SKM-1 treated with dmso at 0.1 percent for 144 hours (cell line): Measurements from ENCODE around the gene SUGCT.

Experiments used
- DNase-seq: peaks from one replicate; lab custom pipeline; 2025; ENCODE audit not compliant: unreplicated experiment; lab: John Stamatoyannopoulos, UW

SUGCT gene

DNA sequence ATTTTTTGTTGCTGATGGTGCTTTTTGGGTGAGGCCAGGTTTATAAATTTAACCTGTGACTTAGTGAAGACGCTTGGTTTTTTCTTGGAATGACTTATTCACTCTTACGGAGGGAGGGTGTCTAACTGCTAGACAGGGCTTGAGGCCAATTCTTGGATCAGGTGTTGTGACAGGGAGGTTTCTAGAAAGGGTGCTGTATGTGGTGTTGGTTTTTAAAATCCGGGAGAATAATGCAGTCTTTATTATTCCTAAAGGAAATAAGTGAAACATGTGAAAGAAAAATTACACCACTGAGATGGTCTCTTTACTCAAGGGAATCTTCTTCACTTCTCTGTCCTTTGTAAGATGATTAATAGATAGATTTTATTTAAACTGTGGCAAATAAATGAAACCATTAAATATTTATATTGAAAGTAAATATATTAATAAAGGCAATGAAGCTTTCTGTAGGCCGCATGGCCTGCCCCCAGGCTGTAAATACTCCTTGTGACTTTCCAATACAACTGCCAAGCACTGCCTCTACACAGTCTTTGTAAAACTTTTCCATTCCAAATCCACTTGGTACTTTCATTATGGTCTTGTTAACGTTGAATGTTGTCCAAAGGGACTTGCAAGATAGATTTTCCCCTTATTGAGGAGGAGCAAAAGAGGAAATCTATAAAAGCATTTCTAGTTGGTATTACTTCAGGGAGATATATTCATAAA is 323.1 kb downstream of the SUGCT start:
- DNase-seq: no peak

DNA sequence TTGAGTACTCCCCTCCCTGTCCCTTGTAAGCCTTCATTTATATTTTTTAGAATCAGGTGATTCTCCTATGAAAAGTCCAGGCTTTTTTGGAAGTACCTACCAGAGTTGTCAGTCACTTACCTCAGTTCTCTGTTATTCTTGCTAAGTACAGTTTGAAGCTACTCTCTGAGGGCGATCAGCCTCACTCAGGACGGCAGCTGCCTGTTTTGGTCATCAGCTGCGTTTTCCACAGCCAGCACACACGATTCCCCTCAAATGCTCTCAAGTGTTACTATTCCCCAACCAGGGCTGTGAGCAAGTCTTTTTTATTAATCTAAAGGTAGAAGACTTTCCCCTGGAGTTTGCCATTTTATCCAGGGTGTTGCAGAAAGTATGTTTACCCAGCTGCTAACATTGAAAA is 328.6 kb downstream of the SUGCT start:
- DNase-seq: no peak

DNA sequence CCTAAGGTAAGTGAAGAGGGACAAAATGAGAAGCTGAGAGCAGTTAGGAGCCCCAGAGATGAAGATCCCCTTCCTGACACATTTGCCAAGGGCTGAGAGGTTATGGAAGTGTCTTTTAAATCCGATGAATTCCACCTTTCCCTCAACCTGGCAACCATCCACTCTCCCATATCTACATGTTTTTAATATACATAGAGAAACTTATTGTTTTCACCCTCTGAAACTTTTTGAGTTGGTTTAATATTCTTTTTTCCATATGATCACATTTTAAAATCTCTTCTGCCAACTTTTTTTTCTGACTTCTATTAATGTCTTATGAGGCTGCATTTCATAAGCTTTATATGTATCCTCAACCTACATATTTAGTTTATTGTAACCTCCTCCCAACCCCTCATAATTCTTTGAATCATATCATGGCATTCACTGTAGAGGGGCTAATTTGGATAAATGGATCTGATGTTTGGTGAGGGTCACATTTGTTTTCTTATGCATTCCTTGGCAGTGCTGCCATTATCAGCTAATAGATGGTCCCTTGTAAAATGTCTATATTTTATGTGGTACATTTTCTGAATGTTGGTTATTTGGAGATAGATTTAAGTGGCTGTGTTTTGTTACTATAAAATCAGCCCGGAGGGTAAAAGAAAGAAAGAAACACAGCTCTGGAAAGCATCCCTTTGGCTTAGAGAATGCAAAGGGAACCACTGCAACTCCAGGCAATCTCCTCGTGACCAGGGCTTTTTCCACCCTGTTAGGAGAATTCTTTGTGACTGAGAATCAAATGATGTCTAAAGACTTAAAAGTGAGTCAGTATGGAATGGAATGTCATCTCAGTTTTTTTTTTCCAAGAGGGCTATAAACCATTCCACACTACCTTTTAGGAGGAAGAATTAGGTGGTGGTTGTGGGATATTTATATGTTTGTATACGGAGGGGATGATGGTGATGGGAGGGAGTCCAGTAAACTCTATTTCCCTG is 334.4 kb downstream of the SUGCT start:
- no peak for DNase-seq

DNA sequence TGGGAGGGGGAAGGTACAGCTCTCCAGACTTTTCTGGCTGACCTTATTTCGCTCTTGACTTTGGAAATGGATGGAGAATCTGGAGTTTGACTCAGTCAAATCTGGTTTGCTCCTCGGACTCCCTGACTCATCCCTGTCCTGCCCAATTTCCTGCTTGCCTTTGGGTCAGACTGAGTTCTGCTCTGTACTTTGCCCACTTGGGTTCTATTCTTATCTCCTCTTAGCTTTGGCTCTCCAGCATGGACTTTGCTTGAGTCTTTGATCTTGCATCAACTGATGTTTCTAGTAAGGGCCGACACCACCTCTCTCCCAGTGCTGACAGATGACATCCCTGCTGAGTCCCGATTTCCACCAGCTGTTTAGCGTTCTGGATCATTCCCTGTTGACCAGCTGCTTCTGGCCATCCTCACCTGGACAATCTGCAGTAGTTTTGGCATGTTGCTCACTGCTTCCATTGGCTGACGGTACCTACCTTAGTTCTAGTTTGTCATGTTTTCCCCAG is 335.3 kb downstream of the SUGCT start:
- DNase-seq: no peak

GRCh38 chr7:40470817-40471216 is 336.0 kb downstream of the SUGCT start:
- DNase-seq: no peak

- no peak for DNase-seq
These were observed 337.1 kb downstream of the SUGCT start for GRCh38 chr7:40471891-40472290.

DNA sequence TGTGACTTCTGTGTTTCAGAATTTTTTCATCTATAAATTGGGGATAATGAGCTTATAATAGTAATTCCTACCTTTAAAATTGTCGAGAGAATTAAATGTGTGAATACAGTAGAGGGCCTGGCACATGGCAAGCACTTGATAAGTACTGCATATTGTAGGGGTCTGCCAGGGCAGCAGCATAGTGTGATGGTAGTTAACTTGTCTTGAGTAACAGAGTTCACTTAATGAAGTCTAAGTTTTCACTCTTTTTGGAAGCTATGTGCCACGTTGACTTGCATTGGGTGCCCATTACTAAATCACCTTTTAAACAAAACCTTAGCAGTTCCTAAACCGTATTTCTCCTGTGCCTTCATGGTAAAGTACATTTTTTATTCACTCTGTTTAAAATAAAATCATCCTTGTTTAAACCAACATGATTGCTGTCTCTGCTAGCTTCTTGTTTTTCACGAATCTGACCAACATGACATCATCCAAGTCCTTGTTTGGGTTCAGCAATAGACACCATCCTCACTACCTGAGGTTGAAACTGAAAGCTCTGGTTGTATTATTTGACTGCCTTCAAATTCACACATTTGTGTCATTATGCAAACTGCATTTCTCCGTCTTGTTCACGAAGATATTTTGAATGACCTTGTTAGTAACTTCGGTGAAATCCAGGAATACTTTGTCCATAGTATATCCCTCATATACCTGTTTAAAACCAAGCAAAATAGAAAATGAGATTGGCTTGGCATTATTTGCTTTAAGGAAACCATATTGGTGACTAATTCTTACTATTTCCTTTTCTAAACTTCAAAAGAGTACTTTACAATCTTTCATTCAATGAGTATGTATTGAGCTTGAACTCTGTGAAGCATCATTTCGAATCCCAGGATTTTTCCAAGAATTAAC is 340.2 kb downstream of the SUGCT start:
- DNase-seq: no peak

DNA sequence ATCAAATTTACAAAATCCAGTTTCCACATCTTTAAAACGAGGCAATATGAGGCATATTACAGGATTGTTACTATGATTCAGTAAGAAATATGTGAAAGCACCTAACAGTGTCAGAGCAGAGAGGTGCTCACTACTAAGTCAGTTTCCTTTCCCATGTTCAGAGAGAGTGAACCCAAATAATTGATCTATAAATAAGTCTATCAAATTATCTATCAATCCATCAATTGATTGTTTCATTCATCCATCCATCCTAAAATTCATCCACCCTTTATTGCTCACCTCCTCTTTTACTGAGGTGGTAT is 340.8 kb downstream of the SUGCT start:
- no peak for DNase-seq

- DNase-seq: no peak
These were observed 342.3 kb downstream of the SUGCT start for GRCh38 chr7:40477094-40477493.

GRCh38 chr7:40482845-40483244 is 348.0 kb downstream of the SUGCT start:
- no peak for DNase-seq

GRCh38 chr7:40483630-40484029 is 348.8 kb downstream of the SUGCT start:
- DNase-seq: no peak

- no peak for DNase-seq
These were observed 355.2 kb downstream of the SUGCT start for GRCh38 chr7:40489844-40490602.

DNA sequence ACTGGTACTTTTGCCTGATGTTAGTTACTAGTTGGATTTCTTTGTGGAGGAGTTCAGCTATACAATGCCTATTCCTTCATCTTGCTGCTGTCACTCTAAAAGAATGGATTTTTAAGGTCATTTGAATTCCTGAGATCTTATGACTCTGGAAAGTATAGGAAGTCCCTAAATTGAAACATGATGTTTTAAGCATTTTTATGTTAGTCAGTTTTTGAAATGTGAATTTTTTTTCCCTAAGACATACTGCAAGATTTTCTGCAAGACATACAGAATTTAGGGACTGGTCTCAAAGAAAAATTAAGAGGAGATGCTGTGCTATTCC is 355.8 kb downstream of the SUGCT start:
- DNase-seq: no peak

DNA sequence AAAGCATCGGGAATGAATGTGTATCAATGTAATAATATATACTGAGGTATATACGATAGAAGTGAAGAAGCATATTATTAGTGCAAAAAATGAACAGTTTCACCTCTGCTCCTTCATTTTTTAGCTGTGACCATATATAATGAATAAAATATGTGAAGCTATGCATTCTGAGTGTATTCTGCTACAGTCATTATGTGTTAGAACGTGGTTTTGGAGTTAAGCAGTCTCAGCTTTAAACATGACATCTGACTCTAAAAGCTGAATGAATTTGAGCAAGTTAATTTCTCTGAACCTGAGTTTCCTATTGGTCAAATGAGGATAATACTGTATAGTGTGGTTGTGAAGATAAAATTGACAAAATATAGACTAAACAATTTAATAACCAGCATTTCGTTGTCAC is 358.1 kb downstream of the SUGCT start:
- DNase-seq: no peak

GRCh38 chr7:40493609-40494051 is 358.8 kb downstream of the SUGCT start:
- DNase-seq: no peak

DNA sequence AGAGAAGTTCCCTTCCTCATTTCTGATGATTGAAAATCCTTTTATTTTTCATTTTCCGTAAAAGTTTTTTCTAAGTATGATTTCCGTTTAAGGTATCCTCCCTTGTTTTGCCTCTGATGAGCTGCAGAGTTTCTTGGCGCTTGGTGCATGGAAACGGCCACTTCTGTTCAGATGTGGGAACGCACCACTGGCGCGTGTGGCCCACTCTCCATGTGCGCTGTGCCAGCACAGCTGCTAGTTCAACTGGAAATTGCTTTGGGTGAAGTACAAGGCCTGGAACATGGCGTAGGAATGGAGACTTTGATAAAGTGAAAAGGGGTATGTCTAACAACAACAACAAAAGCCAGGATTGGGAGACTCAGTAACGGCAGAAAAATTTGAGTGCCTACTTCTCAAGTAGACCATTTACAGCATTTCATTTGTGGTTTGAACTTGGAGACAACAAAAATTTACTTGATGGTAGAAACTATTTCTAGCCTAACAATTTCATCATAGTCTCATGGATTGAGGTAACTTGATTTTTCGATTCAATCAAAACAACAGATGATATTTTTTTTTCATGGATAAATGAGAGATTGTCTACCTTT is 364.2 kb downstream of the SUGCT start:
- DNase-seq: no peak

DNA sequence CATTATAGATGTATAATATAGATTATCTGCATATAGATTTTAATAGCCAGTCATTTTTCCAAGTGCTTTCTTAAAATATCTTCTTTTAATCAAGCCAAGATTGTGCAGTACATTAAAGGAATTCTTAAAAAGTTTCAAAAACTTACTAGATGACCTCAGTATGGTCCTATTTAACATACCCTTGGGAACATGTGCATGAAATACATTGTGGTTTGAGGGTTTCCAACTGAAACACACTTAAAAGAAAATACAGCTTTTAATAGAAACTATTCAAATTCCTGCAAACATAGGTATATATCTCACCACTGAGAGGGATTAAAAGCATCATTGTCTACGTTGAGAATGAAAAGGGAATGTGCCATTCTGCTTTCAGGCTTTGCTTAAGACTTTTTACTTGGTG is 364.9 kb downstream of the SUGCT start:
- DNase-seq: no peak

DNA sequence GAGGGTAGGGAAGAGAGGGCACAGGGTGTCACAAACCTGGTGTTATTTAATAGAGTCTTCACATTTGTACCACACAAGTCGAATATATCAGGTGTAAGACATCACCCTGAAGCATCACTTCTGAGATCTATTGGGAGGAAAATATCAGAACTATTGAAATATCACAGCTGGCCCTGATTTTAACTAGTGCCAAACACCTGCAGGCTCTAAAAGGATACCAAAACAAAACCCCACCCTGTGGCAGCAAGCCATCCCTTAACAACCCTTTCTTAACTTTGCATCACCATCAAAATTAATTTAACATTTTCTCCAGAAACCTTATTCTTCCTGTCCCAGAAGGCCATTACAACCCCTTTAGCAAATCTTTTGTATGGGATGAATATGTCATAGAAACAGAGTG is 365.4 kb downstream of the SUGCT start:
- no peak for DNase-seq

GRCh38 chr7:40502359-40502758 is 367.6 kb downstream of the SUGCT start:
- DNase-seq: no peak

DNA sequence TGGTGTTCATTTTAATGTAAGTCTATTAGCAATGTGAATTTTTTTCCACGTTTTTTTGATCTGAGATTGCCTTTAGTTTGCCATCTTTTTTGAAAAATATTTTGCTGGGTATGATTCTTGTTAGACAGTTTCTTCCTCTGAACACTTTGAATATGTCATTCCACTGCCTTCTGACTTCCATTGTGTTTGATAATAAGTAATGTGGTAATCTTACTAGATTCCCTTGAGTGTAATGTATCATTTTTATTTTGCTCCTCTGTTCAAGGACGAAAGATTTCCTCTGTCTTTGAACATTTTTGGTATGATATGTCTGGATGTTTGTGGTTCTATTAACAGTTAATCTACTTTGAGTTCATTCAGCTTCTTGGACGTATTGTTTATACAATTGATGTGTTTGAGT is 371.4 kb downstream of the SUGCT start:
- DNase-seq: no peak
